Prostate gland (tissue), 2 donors: ENCODE results near the gene RNF44. TPM values are rescaled to one million over a fixed set of nuclear protein-coding genes. Genes with fewer than 3 reads are reported as not detected.

ENCODE experiments used
- DNase-seq: peaks from one replicate; pipeline ENCODE4 v3.0.0-alpha.2; 2019; ENCODE audit warnings: low spot score
- H3K27ac ChIP-seq, 2 donors: fragments of 200-600 bp; sonication (generic); 2 replicates each; pipeline ENCODE4 v1.5.1; 2017 to 2019
- H3K27me3 ChIP-seq: fragments of 200-600 bp; sonication (generic); replicated peaks from 2 replicates; pipeline ENCODE4 v1.5.1; 2019; ENCODE audit not compliant: insufficient read depth
- H3K36me3 ChIP-seq, 2 donors: fragments of 200-600 bp; sonication (generic); 1 replicate in 1 of 2; 2 replicates in 1 of 2; pipeline versions ENCODE4 v1.5.1 to v1.8.1; 2017 to 2019
- H3K4me1 ChIP-seq: fragments of 200-600 bp; sonication (generic); replicated peaks from 2 replicates; pipeline ENCODE4 v1.5.1; 2019
- H3K4me3 ChIP-seq, 2 donors: fragments of 200-600 bp; sonication (generic); 2 replicates each; pipeline ENCODE4 v1.5.1; 2017 to 2019
- H3K9me3 ChIP-seq: fragments of 200-600 bp; sonication (generic); 2 replicates; pipeline ENCODE4 v1.5.1; 2017
- POLR2A ChIP-seq: fragments of 450-650 bp; IDR thresholded peaks from one replicate; pipeline ENCODE4 v1.6.1; 2016; ENCODE audit warnings: antibody characterized with exemption, mild to moderate bottlenecking
- POLR2AphosphoS5 ChIP-seq: sonication (generic); formaldehyde crosslinking; IDR thresholded peaks from one replicate; pipeline ENCODE4 v1.6.1; 2017; ENCODE audit warnings: antibody characterized with exemption
- WGBS: methylation state at CpG from one replicate; pipeline ENCODE4 v1.1.5; 2018; 5-methylcytosine and 5-hydroxymethylcytosine counted together
- intact Hi-C: fragments of 100-400 bp; cut with DNase I; formaldehyde crosslinking; loops from one replicate; pipeline ENCODE4 v1.14.2; 2022
- total RNA-seq, 2 donors: library from RNA; depleted of rRNA; stranded (reverse); fragments of >200 nt; gene quantifications; one replicate each; pipeline ENCODE4 v1.1.0, GENCODE V29; 2016
- TF ChIP-seq, protein P1 (sequence below), 4 experiments: fragments of 200-600 bp in 2 of 4; fragments of 450-650 bp in 2 of 4; sonication (generic) in 2 of 4; IDR thresholded peaks; 1 replicate in 3 of 4; 2 replicates in 1 of 4; pipeline ENCODE4 v1.5.1; 2016 to 2019; ENCODE audit warnings: antibody characterized with exemption in 4 of 4, mild to moderate bottlenecking in 2 of 4, moderate library complexity in 2 of 4

The RNF44 gene
- total RNA-seq, 2 donors from 2014 or later: 26.4 to 43.3 TPM

GRCh38 chr5:176540476-176540899 lies 3.3 kb upstream of the RNF44 start:
- WGBS: 83% methylated on average over 8 of the region's 8 CpGs
- intact Hi-C loops: no loop called here
- Histone ChIP-seq H3K9me3 (no peaks in the 10 kb centered on the region), H3K27ac (no peak overlapping the region), H3K4me3 (no peak overlapping the region), H3K4me1 (no peaks in the 10 kb centered on the region), H3K27me3 (no peaks in the 10 kb centered on the region), H3K36me3 (no peaks in the 10 kb centered on the region)
- no peak for DNase-seq
- TF ChIP-seq, protein P1, sequence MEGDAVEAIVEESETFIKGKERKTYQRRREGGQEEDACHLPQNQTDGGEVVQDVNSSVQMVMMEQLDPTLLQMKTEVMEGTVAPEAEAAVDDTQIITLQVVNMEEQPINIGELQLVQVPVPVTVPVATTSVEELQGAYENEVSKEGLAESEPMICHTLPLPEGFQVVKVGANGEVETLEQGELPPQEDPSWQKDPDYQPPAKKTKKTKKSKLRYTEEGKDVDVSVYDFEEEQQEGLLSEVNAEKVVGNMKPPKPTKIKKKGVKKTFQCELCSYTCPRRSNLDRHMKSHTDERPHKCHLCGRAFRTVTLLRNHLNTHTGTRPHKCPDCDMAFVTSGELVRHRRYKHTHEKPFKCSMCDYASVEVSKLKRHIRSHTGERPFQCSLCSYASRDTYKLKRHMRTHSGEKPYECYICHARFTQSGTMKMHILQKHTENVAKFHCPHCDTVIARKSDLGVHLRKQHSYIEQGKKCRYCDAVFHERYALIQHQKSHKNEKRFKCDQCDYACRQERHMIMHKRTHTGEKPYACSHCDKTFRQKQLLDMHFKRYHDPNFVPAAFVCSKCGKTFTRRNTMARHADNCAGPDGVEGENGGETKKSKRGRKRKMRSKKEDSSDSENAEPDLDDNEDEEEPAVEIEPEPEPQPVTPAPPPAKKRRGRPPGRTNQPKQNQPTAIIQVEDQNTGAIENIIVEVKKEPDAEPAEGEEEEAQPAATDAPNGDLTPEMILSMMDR (IDR thresholded peaks at IDR 0.05): no peak
- TF ChIP-seq POLR2AphosphoS5: no peak
- TF ChIP-seq POLR2A: no peak

DNA sequence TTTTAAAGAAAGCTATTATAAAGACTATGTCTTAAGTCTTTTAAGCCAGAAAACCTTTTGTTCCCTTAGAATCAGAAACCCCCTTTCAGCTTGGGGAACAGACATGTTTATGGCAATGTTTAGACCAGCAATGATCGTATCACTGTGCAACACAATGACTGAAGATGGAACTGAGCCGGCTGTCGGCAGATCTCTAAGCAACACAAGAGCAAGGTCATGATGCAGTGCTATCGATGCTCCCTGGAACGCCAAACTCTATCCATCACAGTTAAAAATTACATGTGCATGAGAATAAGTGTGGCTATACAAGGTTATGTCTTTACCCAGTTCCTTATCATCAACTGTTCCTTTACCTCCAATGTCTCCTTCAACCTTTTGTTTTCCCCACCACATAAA lies 1.8 kb upstream of the RNF44 start:
- TF ChIP-seq, protein P1 (IDR thresholded peaks at IDR 0.05): no peak
- TF ChIP-seq POLR2AphosphoS5: no peak
- no peak for TF ChIP-seq POLR2A
- WGBS: 21% methylated on average over 5 of the region's 5 CpGs
- no peak overlapping the region for H3K27ac ChIP-seq
- no peaks in the 10 kb centered on the region for H3K36me3 ChIP-seq
- H3K27me3 ChIP-seq: no peaks in the 10 kb centered on the region
- intact Hi-C loops: loop anchor here (5.0 kb wide), 1 partner anchor 122 kb away; the partner anchor contains the start of gene CLTB
- DNase-seq: no peak
- H3K4me1 ChIP-seq: peaks cover 13% of the 10 kb centered on the region
- no peak overlapping the region for H3K4me3 ChIP-seq
- no peaks in the 10 kb centered on the region for H3K9me3 ChIP-seq

DNA sequence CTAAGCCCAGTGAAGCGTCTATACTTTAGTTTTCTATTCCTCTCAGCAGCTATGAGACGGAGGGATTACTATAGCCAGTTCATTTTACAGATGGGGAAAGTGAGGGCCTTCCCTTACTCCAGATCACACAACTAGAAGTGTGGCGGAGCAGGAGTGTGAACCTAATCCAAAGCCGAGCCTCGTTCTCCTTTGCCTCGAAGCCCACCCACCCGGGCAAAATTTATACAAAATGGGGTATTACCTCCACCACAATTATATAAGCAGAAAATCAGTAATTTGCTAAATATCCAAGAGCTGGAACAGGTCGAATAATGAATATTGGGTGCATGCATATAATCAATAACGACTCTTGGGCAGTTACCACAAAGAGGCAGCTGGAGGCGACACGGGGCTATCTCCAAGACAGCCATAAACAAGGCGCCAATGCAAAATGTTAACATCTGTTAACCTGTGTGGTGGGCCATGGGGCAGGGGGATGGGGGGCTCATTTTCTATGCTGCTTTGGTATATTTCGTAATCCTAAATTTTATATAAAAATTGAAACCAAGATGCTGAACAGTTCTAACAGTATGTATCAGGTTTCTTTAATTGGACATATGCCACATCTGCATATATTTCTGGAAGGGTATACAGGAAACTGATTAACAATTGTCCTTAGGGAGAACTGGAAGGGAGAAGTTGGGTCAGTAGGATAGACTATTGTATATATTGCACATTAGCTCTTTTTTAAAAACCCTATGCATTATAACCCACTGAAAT lies 1.2 kb upstream of the RNF44 start:
- Histone ChIP-seq H3K4me3 (peak overlapping the region in 1 of 2 donors; percentile 95), H3K27ac (peak overlapping the region; percentile 98), H3K9me3 (no peaks in the 10 kb centered on the region), H3K4me1 (peaks cover 14% of the 10 kb centered on the region), H3K27me3 (no peaks in the 10 kb centered on the region), H3K36me3 (no peaks in the 10 kb centered on the region)
- DNase-seq: no peak
- TF ChIP-seq POLR2AphosphoS5: no peak
- intact Hi-C loops: loop anchor here (5.0 kb wide), 1 partner anchor 121 kb away; the partner anchor contains the start of gene CLTB
- WGBS: 23% methylated on average over 13 of the region's 13 CpGs

DNA sequence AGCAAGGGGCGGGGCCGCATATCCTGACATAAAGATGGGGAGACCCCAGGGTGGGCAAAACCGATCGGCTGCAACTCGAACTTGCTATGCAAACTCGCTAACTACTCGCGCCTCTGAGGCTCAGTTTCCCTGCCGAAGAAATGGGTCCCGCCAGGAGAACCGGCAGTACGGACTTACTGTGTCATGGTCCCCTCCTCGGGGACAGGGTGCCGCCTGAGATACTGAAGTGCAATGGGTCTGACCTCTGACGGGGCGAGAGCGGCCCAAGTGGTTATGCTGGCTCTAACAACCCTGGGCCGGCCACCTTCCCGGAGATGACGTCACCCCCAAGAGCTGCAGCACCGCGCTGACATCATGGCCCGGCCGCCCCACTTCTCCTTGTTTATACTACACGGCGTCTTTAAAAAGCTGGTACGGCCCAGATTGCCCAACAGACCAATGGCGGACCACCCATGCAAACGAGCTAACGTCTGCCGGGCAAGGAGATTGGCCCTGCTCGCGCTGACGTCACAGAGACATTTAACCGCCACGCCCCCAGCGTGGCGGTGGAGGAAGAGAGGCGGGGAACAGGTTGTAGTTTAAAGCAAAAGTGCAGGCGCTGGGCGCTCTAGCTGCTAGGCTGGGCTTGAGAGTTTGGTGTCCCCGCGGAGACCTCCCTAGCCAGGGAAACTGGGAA lies 490 bp upstream of the RNF44 start:
- peak; percentile 100 for DNase-seq
- H3K9me3 ChIP-seq: no peaks in the 10 kb centered on the region
- no peaks in the 10 kb centered on the region for H3K36me3 ChIP-seq
- H3K4me3 ChIP-seq: peak overlapping the region; percentile 92 to 95
- no peaks in the 10 kb centered on the region for H3K27me3 ChIP-seq
- under 1% methylated on average over 43 of the region's 43 CpGs for WGBS
- TF ChIP-seq POLR2AphosphoS5 (peak; percentile 93), POLR2A (peak; percentile 89)
- TF ChIP-seq, protein P1 (IDR thresholded peaks at IDR 0.05): peak in 1 of 4 experiments; percentile 15
- intact Hi-C loops: loop anchor here (2.0 to 5.0 kb wide), 2 partner anchors 89 to 120 kb away; partner anchors contain the start of genes CLTB and FAF2
- peak overlapping the region; percentile 98 for H3K27ac ChIP-seq
- H3K4me1 ChIP-seq: peaks cover 14% of the 10 kb centered on the region

GRCh38 chr5:176536132-176536901 lies 885 bp downstream of the RNF44 start:
- peak; percentile 50 for TF ChIP-seq POLR2AphosphoS5
- TF ChIP-seq, protein P1 (IDR thresholded peaks at IDR 0.05): peak in 1 of 4 experiments; percentile 18
- TF ChIP-seq POLR2A: peak; percentile 40
- Histone ChIP-seq H3K4me3 (peak overlapping the region; percentile 92 to 95), H3K4me1 (peaks cover 14% of the 10 kb centered on the region), H3K9me3 (no peaks in the 10 kb centered on the region), H3K27me3 (no peaks in the 10 kb centered on the region), H3K36me3 (peaks cover 0 to 4% of the 10 kb centered on the region in 2 donors), H3K27ac (peak overlapping the region; percentile 98)
- WGBS: under 1% methylated on average over 43 of the region's 43 CpGs
- intact Hi-C loops: loop anchor here (2.0 to 5.0 kb wide), 2 partner anchors 88 to 119 kb away; partner anchors contain the start of genes CLTB and FAF2
- peak; percentile 61 for DNase-seq
